GM18508 (cell line): Measurements from ENCODE around the gene C10orf90.

Experiments used
- ATAC-seq: cut with Tn5 transposase; IDR thresholded peaks from one replicate; pipeline ENCODE4 v1.9.1; 2021; ENCODE audit warnings: moderate number of reproducible peaks; ENCODE audit not compliant: insufficient read depth, unreplicated experiment

The C10orf90 gene

GRCh38 chr10:126405239-126405775, 265.2 kb downstream of the C10orf90 start:
- ATAC-seq, result no peak

GRCh38 chr10:126402721-126403695, 267.5 kb downstream of the C10orf90 start:
- no peak for ATAC-seq

GRCh38 chr10:126400641-126401040, 269.9 kb downstream of the C10orf90 start:
- no peak for ATAC-seq

- ATAC-seq, result no peak
These were observed 271.6 kb downstream of the C10orf90 start for GRCh38 chr10:126398924-126399323.

GRCh38 chr10:126398383-126398743, 272.1 kb downstream of the C10orf90 start:
- no peak for ATAC-seq

GRCh38 chr10:126397640-126398382, 272.7 kb downstream of the C10orf90 start:
- no peak for ATAC-seq

GRCh38 chr10:126397156-126397555, 273.3 kb downstream of the C10orf90 start:
- no peak for ATAC-seq

- no peak for ATAC-seq
These were observed 275.5 kb downstream of the C10orf90 start for GRCh38 chr10:126394948-126395347.

- no peak for ATAC-seq
These were observed 277.4 kb downstream of the C10orf90 start for GRCh38 chr10:126393076-126393475.

GRCh38 chr10:126392469-126392868, 278.0 kb downstream of the C10orf90 start:
- no peak for ATAC-seq

GRCh38 chr10:126392068-126392467, 278.4 kb downstream of the C10orf90 start:
- ATAC-seq, result no peak

GRCh38 chr10:126391192-126391885, 279.2 kb downstream of the C10orf90 start:
- ATAC-seq, result no peak

- no peak for ATAC-seq
These were observed 280.2 kb downstream of the C10orf90 start for GRCh38 chr10:126390324-126390723.

GRCh38 chr10:126387931-126388911, 282.3 kb downstream of the C10orf90 start, which contains the start of gene ADAM12:
TSS of gene ADAM12 (minus strand) at chr10:126388477. CDS start at chr10:126388145, 332 bp downstream.
- no peak for ATAC-seq

- ATAC-seq, result no peak
These were observed 283.2 kb downstream of the C10orf90 start for GRCh38 chr10:126387041-126387921.

- ATAC-seq, result no peak
These were observed 286.1 kb downstream of the C10orf90 start for GRCh38 chr10:126384269-126384873.

GRCh38 chr10:126380352-126381076, 290.0 kb downstream of the C10orf90 start:
- ATAC-seq, result no peak
